22Rv1 (cell line): ENCODE data around the gene RREB1.

ENCODE experiments used
- ZFX ChIP-seq: fragments of 450-650 bp; IDR thresholded peaks from 2 replicates; pipeline ENCODE4 v1.6.1; 2017; ENCODE audit warnings: antibody characterized with exemption, borderline replicate concordance
- TF ChIP-seq, protein P1 (sequence below): fragments of 450-650 bp; IDR thresholded peaks from 2 replicates; pipeline ENCODE4 v1.5.1; 2017; ENCODE audit warnings: mild to moderate bottlenecking

DNA sequence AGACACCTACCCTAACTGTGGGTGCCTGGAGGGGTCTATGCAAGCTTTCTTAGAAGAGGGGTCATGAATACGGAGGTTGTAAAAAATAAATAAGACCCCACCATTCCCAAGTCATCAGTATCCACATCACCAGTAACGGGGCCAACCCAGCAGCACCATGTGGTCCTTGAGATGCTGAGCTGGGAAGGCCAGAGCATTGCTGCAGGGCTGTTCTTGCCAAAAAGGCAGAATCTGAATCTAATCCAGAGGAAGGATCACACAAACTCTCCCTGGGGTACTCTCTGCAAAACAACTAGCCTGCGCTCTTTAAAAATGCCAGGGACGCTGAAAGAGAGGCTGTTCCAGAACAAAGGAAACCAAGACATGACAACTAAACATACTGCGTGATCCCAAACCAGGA is 162.1 kb downstream of the RREB1 start:
- TF ChIP-seq, protein P1, sequence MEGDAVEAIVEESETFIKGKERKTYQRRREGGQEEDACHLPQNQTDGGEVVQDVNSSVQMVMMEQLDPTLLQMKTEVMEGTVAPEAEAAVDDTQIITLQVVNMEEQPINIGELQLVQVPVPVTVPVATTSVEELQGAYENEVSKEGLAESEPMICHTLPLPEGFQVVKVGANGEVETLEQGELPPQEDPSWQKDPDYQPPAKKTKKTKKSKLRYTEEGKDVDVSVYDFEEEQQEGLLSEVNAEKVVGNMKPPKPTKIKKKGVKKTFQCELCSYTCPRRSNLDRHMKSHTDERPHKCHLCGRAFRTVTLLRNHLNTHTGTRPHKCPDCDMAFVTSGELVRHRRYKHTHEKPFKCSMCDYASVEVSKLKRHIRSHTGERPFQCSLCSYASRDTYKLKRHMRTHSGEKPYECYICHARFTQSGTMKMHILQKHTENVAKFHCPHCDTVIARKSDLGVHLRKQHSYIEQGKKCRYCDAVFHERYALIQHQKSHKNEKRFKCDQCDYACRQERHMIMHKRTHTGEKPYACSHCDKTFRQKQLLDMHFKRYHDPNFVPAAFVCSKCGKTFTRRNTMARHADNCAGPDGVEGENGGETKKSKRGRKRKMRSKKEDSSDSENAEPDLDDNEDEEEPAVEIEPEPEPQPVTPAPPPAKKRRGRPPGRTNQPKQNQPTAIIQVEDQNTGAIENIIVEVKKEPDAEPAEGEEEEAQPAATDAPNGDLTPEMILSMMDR = no peak
- TF ChIP-seq ZFX = no peak
